H9 (cell line): Measurements from ENCODE around the gene NSA2. TPM values are rescaled to one million over a fixed set of nuclear protein-coding genes. Genes with fewer than 3 reads are reported as not detected.

Experiments used
- DNase-seq: peaks from one replicate; pipeline ENCODE4 v3.0.0-alpha.2; 2017
- H2AFZ ChIP-seq: one replicate; pipeline ENCODE4 v1.6.1; 2013; ENCODE audit warnings: mild to moderate bottlenecking, low read length, control low read depth, moderate library complexity
- H2AK5ac ChIP-seq: 2 replicates; pipeline ENCODE4 v1.6.1; 2013; ENCODE audit warnings: low read length, control low read depth, mixed read lengths; ENCODE audit not compliant: insufficient read length
- H2BK120ac ChIP-seq: one replicate; pipeline ENCODE4 v1.6.1; 2013; ENCODE audit warnings: low read depth, mild to moderate bottlenecking, low read length, control low read depth, inconsistent platforms; ENCODE audit not compliant: poor library complexity, severe bottlenecking
- H2BK12ac ChIP-seq: 2 replicates; pipeline ENCODE4 v1.6.1; 2013; ENCODE audit warnings: low read length, control low read depth, mixed read lengths, low read depth; ENCODE audit not compliant: insufficient read length
- H2BK15ac ChIP-seq: 2 replicates; pipeline ENCODE4 v1.6.1; 2013; ENCODE audit warnings: low read depth, low read length, control low read depth
- H2BK20ac ChIP-seq: one replicate; pipeline ENCODE4 v1.6.1; 2013; ENCODE audit warnings: low read depth, mild to moderate bottlenecking, low read length, control low read depth, inconsistent platforms; ENCODE audit not compliant: poor library complexity, severe bottlenecking
- H2BK5ac ChIP-seq: 2 replicates; pipeline ENCODE4 v1.6.1; 2013; ENCODE audit warnings: low read length, control low read depth, mixed read lengths; ENCODE audit not compliant: insufficient read length
- H3K14ac ChIP-seq: 2 replicates; pipeline ENCODE4 v1.6.1; 2013; ENCODE audit warnings: low read length, control low read depth; ENCODE audit not compliant: insufficient read depth
- H3K18ac ChIP-seq: 2 replicates; pipeline ENCODE4 v1.6.1; 2013; ENCODE audit warnings: low read depth, mild to moderate bottlenecking, mixed read lengths, low read length, control low read depth; ENCODE audit not compliant: insufficient read length
- H3K23ac ChIP-seq: 2 replicates; pipeline ENCODE4 v1.6.1; 2013; ENCODE audit warnings: low read length, control low read depth, mixed read lengths, low read depth; ENCODE audit not compliant: insufficient read length
- H3K23me2 ChIP-seq: 2 replicates; pipeline ENCODE4 v1.6.1; 2013; ENCODE audit warnings: low read depth, mild to moderate bottlenecking, mixed read lengths, low read length, control low read depth; ENCODE audit not compliant: insufficient read length, poor library complexity, severe bottlenecking
- H3K27ac ChIP-seq: 2 replicates; pipeline ENCODE4 v1.5.1; 2013; ENCODE audit warnings: low read length, control low read depth, mixed read lengths, low read depth; ENCODE audit not compliant: insufficient read length
- H3K27me3 ChIP-seq: 2 replicates; pipeline ENCODE4 v1.6.1; 2013; ENCODE audit warnings: low read length, control low read depth, inconsistent platforms; ENCODE audit not compliant: insufficient read depth
- H3K4ac ChIP-seq: 2 replicates; pipeline ENCODE4 v1.6.1; 2013; ENCODE audit warnings: low read depth, mild to moderate bottlenecking, control low read depth, inconsistent platforms, low read length, moderate library complexity
- H3K4me1 ChIP-seq: 2 replicates; pipeline ENCODE4 v1.6.1; 2013; ENCODE audit warnings: low read length, control low read depth, inconsistent platforms; ENCODE audit not compliant: insufficient read depth
- H3K4me2 ChIP-seq: 2 replicates; pipeline ENCODE4 v1.6.1; 2013; ENCODE audit warnings: low read length, control low read depth, mixed read lengths; ENCODE audit not compliant: insufficient read length, insufficient read depth
- H3K56ac ChIP-seq: 2 replicates; pipeline ENCODE4 v1.6.1; 2013; ENCODE audit warnings: low read depth, mild to moderate bottlenecking, mixed read lengths, low read length, control low read depth; ENCODE audit not compliant: insufficient read length
- H3K79me1 ChIP-seq: 2 replicates; pipeline ENCODE4 v1.6.1; 2013; ENCODE audit warnings: low read depth, mild to moderate bottlenecking, moderate library complexity, low read length, control low read depth, inconsistent platforms; ENCODE audit not compliant: insufficient read depth, poor library complexity, severe bottlenecking
- H3K79me2 ChIP-seq: 2 replicates; pipeline ENCODE4 v1.6.1; 2013; ENCODE audit warnings: low read length, control low read depth, inconsistent platforms; ENCODE audit not compliant: insufficient read depth
- H3K9ac ChIP-seq: 2 replicates; pipeline ENCODE4 v1.6.1; 2013; ENCODE audit warnings: low read length, control low read depth, mixed read lengths; ENCODE audit not compliant: insufficient read length; ENCODE audit errors: extremely low read depth
- H3K9me3 ChIP-seq: one replicate; pipeline ENCODE4 v1.6.1; 2013; ENCODE audit warnings: low read depth, low read length, inconsistent platforms; ENCODE audit not compliant: control insufficient read depth
- H3T11ph ChIP-seq: one replicate; pipeline ENCODE4 v1.6.1; 2013; ENCODE audit warnings: mild to moderate bottlenecking, low read length, control low read depth, inconsistent platforms
- H4K20me1 ChIP-seq: one replicate; pipeline ENCODE4 v1.6.1; 2013; ENCODE audit not compliant: control insufficient read depth, insufficient read length, insufficient read depth
- H4K5ac ChIP-seq: 2 replicates; pipeline ENCODE4 v1.6.1; 2013; ENCODE audit warnings: low read depth, mild to moderate bottlenecking, mixed read lengths, low read length, control low read depth; ENCODE audit not compliant: insufficient read length
- H4K8ac ChIP-seq: replicated peaks from 2 replicates; pipeline ENCODE4 v1.6.1; 2013; ENCODE audit warnings: low read length, control low read depth, mixed read lengths, low read depth; ENCODE audit not compliant: insufficient read length
- H4K91ac ChIP-seq: 2 replicates; pipeline ENCODE4 v1.6.1; 2013; ENCODE audit warnings: low read depth, mild to moderate bottlenecking, moderate library complexity, mixed read lengths, low read length, control low read depth; ENCODE audit not compliant: insufficient read length
- H3K27ac Mint-ChIP-seq, 3 experiments: 2 replicates in 2 of 3; 3 replicates in 1 of 3; pipeline ENCODE4 v1.8.0; 2020 to 2021; ENCODE audit warnings: mixed read lengths in 3 of 3, mild to moderate bottlenecking in 1 of 3, moderate library complexity in 1 of 3
- H3K27me3 Mint-ChIP-seq: 2 replicates; pipeline ENCODE4 v1.8.0; 2021; ENCODE audit warnings: low read depth, mild to moderate bottlenecking, moderate library complexity, mixed read lengths
- H3K36me3 Mint-ChIP-seq, 3 experiments: 2 replicates in 2 of 3; 3 replicates in 1 of 3; pipeline ENCODE4 v1.8.0; 2020 to 2021; ENCODE audit warnings: low read depth in 3 of 3, mixed read lengths in 3 of 3; ENCODE audit not compliant: insufficient read depth in 1 of 3
- H3K4me1 Mint-ChIP-seq, 2 experiments: 2 replicates each; pipeline ENCODE4 v1.8.0; 2020; ENCODE audit warnings: mixed read lengths in 2 of 2
- H3K4me3 Mint-ChIP-seq, 2 experiments: 2 replicates in 1 of 2; 3 replicates in 1 of 2; pipeline ENCODE4 v1.8.0; 2020 to 2021; ENCODE audit warnings: mild to moderate bottlenecking in 2 of 2, mixed read lengths in 2 of 2, moderate library complexity in 1 of 2
- H3K9me3 Mint-ChIP-seq, 2 experiments: 2 replicates in 1 of 2; 3 replicates in 1 of 2; pipeline ENCODE4 v1.8.0; 2020; ENCODE audit warnings: mild to moderate bottlenecking in 2 of 2, mixed read lengths in 2 of 2, moderate library complexity in 1 of 2
- CTCF ChIP-seq: fragments of 200-600 bp; sonication (generic); conservative IDR thresholded peaks from 3 replicates; pipeline ENCODE4 v1.8.0; 2021; ENCODE audit warnings: antibody characterized with exemption, mild to moderate bottlenecking
- WGBS: extraction: QIAGEN DNeasy Blood & Tissue Kit; methylation state at CpG from one replicate; pipeline ENCODE4 v1.1.7; 2013; ENCODE audit warnings: missing lambda C conversion rate, low lambda C conversion rate, mixed read lengths; ENCODE audit not compliant: insufficient read length; ENCODE audit errors: extremely low coverage; 5-methylcytosine and 5-hydroxymethylcytosine counted together
- total RNA-seq: library from RNA; stranded (reverse); gene quantifications from 2 replicates; pipeline ENCODE4 v1.2.1, GENCODE V29; 2021

The NSA2 gene
- total RNA-seq, 1 experiment from 2014 or later, result 72.0 TPM

GRCh38 chr5:74717596-74717995 is 49.5 kb upstream of the NSA2 start:
- H3K27ac Mint-ChIP-seq, result no peak overlapping the region
- H3K14ac ChIP-seq, result no peak overlapping the region
- no peak overlapping the region for H3K4ac ChIP-seq
- H3K18ac ChIP-seq, result no peak overlapping the region
- peaks cover 9 to 27% (median 25%) of the 10 kb centered on the region in 3 experiments; a peak in 6 of 7 replicates for H3K36me3 Mint-ChIP-seq
- no peak overlapping the region for H2BK12ac ChIP-seq
- H3K9me3 Mint-ChIP-seq, result no peaks in the 10 kb centered on the region; a peak in 1 of 5 replicates
- H3K23me2 ChIP-seq, result no peaks in the 10 kb centered on the region
- no peak overlapping the region for H3K56ac ChIP-seq
- no peak overlapping the region for H3K23ac ChIP-seq
- no peaks in the 10 kb centered on the region for H4K20me1 ChIP-seq
- no peak overlapping the region for H4K8ac ChIP-seq
- H2AFZ ChIP-seq, result no peak overlapping the region
- H4K5ac ChIP-seq, result no peak overlapping the region
- H3K9me3 ChIP-seq, result no peaks in the 10 kb centered on the region
- H3K79me2 ChIP-seq, result no peaks in the 10 kb centered on the region
- H3K27me3 ChIP-seq, result no peaks in the 10 kb centered on the region
- H3K79me1 ChIP-seq, result no peaks in the 10 kb centered on the region
- no peak overlapping the region for H2BK15ac ChIP-seq
- no peak overlapping the region for H4K91ac ChIP-seq
- WGBS, result no CpG with 5 or more reads among the region's 1 CpG
- no peak for DNase-seq
- H3K4me2 ChIP-seq, result no peak overlapping the region
- no peak overlapping the region for H3K27ac ChIP-seq
- no peaks in the 10 kb centered on the region for H3K4me1 Mint-ChIP-seq
- TF ChIP-seq CTCF, result no peak
- H3K27me3 Mint-ChIP-seq, result no peaks in the 10 kb centered on the region
- no peak overlapping the region for H3T11ph ChIP-seq
- H2BK5ac ChIP-seq, result no peak overlapping the region
- H3K9ac ChIP-seq, result no peak overlapping the region
- no peak overlapping the region for H2BK20ac ChIP-seq
- H2AK5ac ChIP-seq, result no peak overlapping the region
- no peak overlapping the region for H2BK120ac ChIP-seq
- H3K4me1 ChIP-seq, result no peaks in the 10 kb centered on the region
- H3K4me3 Mint-ChIP-seq, result no peak overlapping the region
